ENCODE results near the gene CSRP1. TPM values are rescaled to one million over a fixed set of nuclear protein-coding genes. Genes with fewer than 3 reads are reported as not detected.

CSRP1 gene
- total RNA-seq, 1 experiment from 2014 or later, result 94.4 TPM

DNA sequence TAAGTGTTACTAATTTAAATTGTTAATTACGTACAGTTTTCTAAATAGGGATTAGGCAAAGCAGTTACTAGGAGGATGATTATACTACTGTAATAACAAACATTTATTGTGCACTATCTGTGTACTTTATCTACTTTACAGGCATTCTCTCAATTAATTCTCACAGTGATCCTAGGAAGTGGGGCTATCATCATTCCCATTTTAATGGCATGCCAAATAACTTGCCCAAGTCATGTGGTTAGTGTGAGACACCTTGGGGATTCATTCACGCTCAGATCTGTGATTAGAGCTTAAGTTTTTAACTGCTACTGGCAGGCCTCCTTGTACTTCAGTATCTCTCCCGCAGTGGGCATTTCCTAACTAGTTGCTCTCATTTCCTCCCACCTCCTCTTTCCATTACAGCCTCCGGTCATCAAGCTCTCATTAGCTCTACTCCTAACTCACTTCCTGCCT is 49.4 kb downstream of the CSRP1 start:
- no TSS peak for BruUV-seq (replicated peaks)
- CTCF ChIA-PET, result interaction anchor here (0.5 to 1.7 kb wide), 2 partner anchors 10 to 438 kb away, joined by 6 to 10 read pairs; no protein-coding TSS in a partner anchor
- DNase-seq (ENCODE audit: low read depth, low spot score), result no peak
- H3K4me1 ChIP-seq (ENCODE audit: control insufficient read depth, insufficient read depth, low read length), result peaks cover 38% of the 10 kb centered on the region
- intact Hi-C loops (cut with micrococcal nuclease; ENCODE audit: unreplicated experiment), result no loop called here
- H3K36me3 ChIP-seq (ENCODE audit: control insufficient read depth, insufficient read depth, low read length), result no peaks in the 10 kb centered on the region
- no peak overlapping the region for H3K4me3 ChIP-seq (ENCODE audit: low read depth in 2 of 2, low read length in 2 of 2)
- ATAC-seq, result no peak
- TF ChIP-seq REST (IDR thresholded peaks at IDR 0.05; ENCODE audit: insufficient read depth in 1 of 2, low read depth in 2 of 2, low read length in 1 of 2), result no peak
- TF ChIP-seq CTCF (IDR thresholded peaks at IDR 0.05), result no peak
- no peak for TF ChIP-seq SIN3A (IDR thresholded peaks at IDR 0.05; ENCODE audit: borderline replicate concordance, insufficient read depth, low read depth, low read length)
- TF ChIP-seq POLR2AphosphoS5 (IDR thresholded peaks at IDR 0.05; ENCODE audit: low read depth, low read length), result no peak
- no peak; the same call in 1 of the 2 replicates for TF ChIP-seq TCF7L2 (IDR thresholded peaks at IDR 0.05; ENCODE audit: low read depth, low read length)
- H3K27me3 ChIP-seq (ENCODE audit: control insufficient read depth, insufficient read depth, low read length), result no peaks in the 10 kb centered on the region
- H3K9me3 ChIP-seq (ENCODE audit: control insufficient read depth, insufficient read depth, low read depth, low read length), result no peaks in the 10 kb centered on the region
- POLR2A ChIA-PET, result no interaction called here
- peak overlapping the region; percentile 67; the same call in 1 of the 2 replicates for H3K27ac ChIP-seq (ENCODE audit: low read length)
- in situ Hi-C loops (cut with HindIII; ENCODE audit: low pct_unique_long_range_greater_than_20kb, low sequenced_read_pairs), result no loop called here

DNA sequence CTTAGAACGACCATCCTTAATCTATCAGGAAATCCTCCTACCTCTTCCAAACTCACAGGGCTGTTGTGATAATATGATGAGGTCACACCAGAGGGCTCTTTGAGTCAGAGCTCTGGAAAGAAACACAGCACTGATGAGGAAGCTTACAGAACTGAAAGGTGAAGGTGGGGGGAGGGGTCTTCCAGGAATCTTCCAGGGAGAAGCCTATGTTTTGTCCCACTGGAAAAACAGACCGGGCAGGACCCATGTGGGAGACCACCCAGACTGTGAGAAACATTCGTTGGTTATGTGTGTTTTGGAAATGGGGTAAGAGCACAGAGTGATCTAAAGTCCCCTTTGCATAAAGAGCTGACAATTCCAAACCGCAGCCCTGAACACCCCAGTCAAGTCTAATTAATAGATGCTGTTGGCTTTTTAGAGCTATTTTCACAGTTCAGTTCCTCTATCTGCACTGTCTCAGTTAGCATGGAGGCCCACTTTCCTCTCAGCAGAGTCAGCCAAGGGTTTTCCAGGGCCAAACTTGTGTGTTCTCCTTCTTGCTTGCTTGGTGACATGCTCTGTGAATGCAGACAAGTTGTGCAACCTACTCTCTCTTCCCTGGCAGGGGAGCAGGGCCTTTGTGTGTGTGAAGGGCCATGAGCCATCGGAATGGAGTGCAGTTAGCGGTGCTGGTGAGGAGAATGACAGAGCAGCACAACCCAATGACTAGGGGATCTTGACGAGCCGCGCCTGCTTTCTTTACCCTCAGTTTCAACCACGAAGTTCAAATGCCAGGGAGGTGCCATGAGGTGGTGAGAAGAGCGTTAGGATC is 50.2 kb downstream of the CSRP1 start:
- in situ Hi-C loops (cut with HindIII; ENCODE audit: low pct_unique_long_range_greater_than_20kb, low sequenced_read_pairs), result no loop called here
- ChIA-PET CTCF (interaction anchor here (0.5 to 1.7 kb wide), 3 partner anchors 9 to 438 kb away, joined by 4 to 10 read pairs (median 6); no protein-coding TSS in a partner anchor), POLR2A (interaction anchor here (0.5 to 0.6 kb wide), 2 partner anchors 68 to 784 kb away, joined by 3 to 6 read pairs; no protein-coding TSS in a partner anchor)
- no TSS peak for BruUV-seq (replicated peaks)
- DNase-seq (ENCODE audit: low read depth, low spot score) (peak; percentile 61), ATAC-seq (peak; percentile 66)
- H3K36me3 ChIP-seq (ENCODE audit: control insufficient read depth, insufficient read depth, low read length), result no peaks in the 10 kb centered on the region
- H3K9me3 ChIP-seq (ENCODE audit: control insufficient read depth, insufficient read depth, low read depth, low read length), result no peaks in the 10 kb centered on the region
- no peaks in the 10 kb centered on the region for H3K27me3 ChIP-seq (ENCODE audit: control insufficient read depth, insufficient read depth, low read length)
- H3K27ac ChIP-seq (ENCODE audit: low read length), result peak overlapping the region; percentile 67
- intact Hi-C loops (cut with micrococcal nuclease; ENCODE audit: unreplicated experiment), result no loop called here
- TF ChIP-seq TCF7L2 (IDR thresholded peaks at IDR 0.05; ENCODE audit: low read depth, low read length) (no peak), SIN3A (IDR thresholded peaks at IDR 0.05; ENCODE audit: borderline replicate concordance, insufficient read depth, low read depth, low read length) (no peak), REST (IDR thresholded peaks at IDR 0.05; ENCODE audit: insufficient read depth in 1 of 2, low read depth in 2 of 2, low read length in 1 of 2) (no peak), POLR2AphosphoS5 (IDR thresholded peaks at IDR 0.05; ENCODE audit: low read depth, low read length) (no peak), CTCF (IDR thresholded peaks at IDR 0.05) (no peak)
- H3K4me3 ChIP-seq (ENCODE audit: low read depth in 2 of 2, low read length in 2 of 2), result 0 out of 4 replicates have a peak overlapping the region, but pooled peaks of 1 of the 2 experiments have one; percentile 2
- H3K4me1 ChIP-seq (ENCODE audit: control insufficient read depth, insufficient read depth, low read length), result peaks cover 34% of the 10 kb centered on the region

Measured in Panc1 (cell line).